OCI-LY1 (cell line): Measurements from ENCODE around the gene PWP1.

Source experiments
- H2AFZ ChIP-seq: fragments of 200-600 bp; sonication (generic), shearing (Covaris generic); 2 replicates; pipeline ENCODE4 v1.6.0; 2014; ENCODE audit warnings: antibody characterized with exemption, mild to moderate bottlenecking, low read length
- H3F3A ChIP-seq: fragments of 200-600 bp; sonication (generic), shearing (Covaris generic); 2 replicates; pipeline ENCODE4 v1.6.0; 2014; ENCODE audit warnings: mild to moderate bottlenecking, antibody characterized with exemption, low read length, moderate library complexity; ENCODE audit not compliant: insufficient read depth
- H3K27ac ChIP-seq: fragments of 200-600 bp; sonication (generic); 2 replicates; pipeline ENCODE4 v1.5.1; 2014; ENCODE audit warnings: low read length, mixed run types, mild to moderate bottlenecking, low read depth; ENCODE audit not compliant: poor library complexity, severe bottlenecking
- H3K27me3 ChIP-seq: fragments of 200-600 bp; sonication (generic); 2 replicates; pipeline ENCODE4 v1.6.0; 2014; ENCODE audit warnings: antibody characterized with exemption, mild to moderate bottlenecking, low read length, moderate library complexity; ENCODE audit not compliant: insufficient read depth
- H3K36me3 ChIP-seq: fragments of 200-600 bp; sonication (generic); 2 replicates; pipeline ENCODE4 v1.6.1; 2014; ENCODE audit warnings: mild to moderate bottlenecking, antibody characterized with exemption, low read length, moderate library complexity, mixed read lengths; ENCODE audit not compliant: insufficient read depth
- H3K4me1 ChIP-seq: fragments of 200-600 bp; sonication (generic); 2 replicates; pipeline ENCODE4 v1.5.1; 2014; ENCODE audit warnings: mild to moderate bottlenecking, low read length, moderate library complexity; ENCODE audit not compliant: insufficient read depth, severe bottlenecking
- H3K4me2 ChIP-seq: fragments of 200-600 bp; sonication (generic), shearing (Covaris generic); 2 replicates; pipeline ENCODE4 v1.6.1; 2014; ENCODE audit warnings: low read length
- H3K4me3 ChIP-seq: fragments of 200-600 bp; sonication (generic); 2 replicates; pipeline ENCODE4 v1.5.1; 2014; ENCODE audit warnings: low read length, low read depth, mild to moderate bottlenecking, mixed read lengths; ENCODE audit not compliant: poor library complexity, severe bottlenecking
- H3K79me2 ChIP-seq: fragments of 200-600 bp; shearing (Covaris generic); 2 replicates; pipeline ENCODE4 v1.6.1; 2016; ENCODE audit warnings: mixed run types, low read length, mixed read lengths; ENCODE audit not compliant: insufficient read depth
- H3K9ac ChIP-seq: fragments of 200-600 bp; sonication (generic), shearing (Covaris generic); 2 replicates; pipeline ENCODE4 v1.6.1; 2014; ENCODE audit warnings: mild to moderate bottlenecking, low read length, mixed read lengths
- H3K9me2 ChIP-seq: fragments of 200-600 bp; sonication (generic), shearing (Covaris generic); 2 replicates; pipeline ENCODE4 v1.6.1; 2014; ENCODE audit warnings: low read depth, mild to moderate bottlenecking, low read length, mixed read lengths
- H3K9me3 ChIP-seq: fragments of 200-600 bp; shearing (Covaris generic); 2 replicates; pipeline ENCODE4 v1.6.1; 2014; ENCODE audit warnings: low read length, mixed read lengths
- H4K20me1 ChIP-seq: fragments of 200-600 bp; sonication (generic), shearing (Covaris generic); 2 replicates; pipeline ENCODE4 v1.6.0; 2016; ENCODE audit warnings: mild to moderate bottlenecking, low read length; ENCODE audit not compliant: insufficient read depth
- EZH2 ChIP-seq: fragments of 200-600 bp; sonication (generic), shearing (Covaris generic); IDR thresholded peaks from 2 replicates; pipeline ENCODE4 v1.8.0; 2017; ENCODE audit warnings: borderline replicate concordance, mixed run types, mild to moderate bottlenecking, antibody characterized with exemption, low read length, moderate library complexity, mixed read lengths
- TF ChIP-seq, protein P1 (sequence below): fragments of 200-600 bp; sonication (generic), shearing (Covaris generic); IDR thresholded peaks from 2 replicates; pipeline ENCODE4 v1.5.1; 2017; ENCODE audit warnings: mild to moderate bottlenecking, antibody characterized with exemption, low read length, moderate library complexity, mixed read lengths

The PWP1 gene

DNA sequence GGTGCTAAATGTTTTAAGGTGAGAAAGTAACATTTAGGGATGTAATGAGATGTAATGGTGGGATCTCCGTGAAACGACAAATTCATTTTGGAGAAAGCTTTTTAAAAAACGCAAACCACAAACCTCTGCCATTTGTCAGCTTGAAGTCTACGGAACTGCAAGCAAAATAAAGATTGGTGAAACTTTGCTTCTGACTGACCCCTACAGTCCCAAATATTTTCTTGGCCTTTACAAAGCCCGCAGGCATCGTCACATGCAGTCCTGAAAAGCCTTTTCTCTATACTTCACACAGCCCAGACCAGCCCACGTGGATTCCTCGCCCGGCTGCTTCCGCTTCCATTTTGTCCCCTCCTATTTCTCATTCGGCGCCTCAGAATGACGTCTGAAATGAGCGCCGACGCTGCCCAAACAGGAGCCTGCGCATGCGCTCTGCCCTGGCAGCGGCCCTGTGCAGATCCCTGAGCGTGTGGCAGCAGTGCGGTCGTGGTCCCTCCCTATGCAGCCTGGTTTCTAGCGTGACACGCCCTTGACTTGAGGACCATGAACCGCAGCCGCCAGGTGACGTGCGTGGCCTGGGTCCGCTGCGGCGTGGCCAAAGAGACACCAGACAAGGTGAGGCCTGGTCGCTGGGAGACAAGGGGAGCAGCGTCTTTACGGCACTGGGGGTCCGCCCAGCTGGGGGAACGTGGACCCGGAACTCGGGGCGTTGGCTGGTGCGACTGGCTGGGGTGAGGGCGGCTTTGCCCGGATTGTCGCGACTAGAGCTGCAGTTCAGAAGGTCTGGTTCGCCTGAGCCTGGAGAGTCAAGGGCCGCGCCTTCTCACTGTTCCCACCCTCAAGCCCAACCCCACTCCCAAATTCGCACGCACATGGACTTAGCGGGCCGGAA, at the start of gene PWP1:
TSS of gene PWP1 (plus strand) at position 440 of the 889 bp plus-strand sequence. CDS start at position 541, 101 bp downstream.
- Histone ChIP-seq H3K9ac (peak within 1 kb of the TSS; percentile 68), H3K4me2 (peak within 1 kb of the TSS; percentile 91), H3K4me1 (peaks cover 17% of the 10 kb centered on the region), H3K36me3 (peaks cover 18% of the 10 kb centered on the region), H3K27me3 (no peaks in the 10 kb centered on the region), H3K27ac (peak within 1 kb of the TSS; percentile 39), H3K9me2 (no peaks in the 10 kb centered on the region), H4K20me1 (no peaks in the 10 kb centered on the region), H3K9me3 (no peaks in the 10 kb centered on the region), H2AFZ (peak within 1 kb of the TSS; percentile 79; the same call in 1 of the 2 replicates), H3K79me2 (peaks cover 5% of the 10 kb centered on the region), H3F3A (no peaks in the 10 kb centered on the region), H3K4me3 (peak within 1 kb of the TSS; percentile 86)
- TF ChIP-seq, protein P1, sequence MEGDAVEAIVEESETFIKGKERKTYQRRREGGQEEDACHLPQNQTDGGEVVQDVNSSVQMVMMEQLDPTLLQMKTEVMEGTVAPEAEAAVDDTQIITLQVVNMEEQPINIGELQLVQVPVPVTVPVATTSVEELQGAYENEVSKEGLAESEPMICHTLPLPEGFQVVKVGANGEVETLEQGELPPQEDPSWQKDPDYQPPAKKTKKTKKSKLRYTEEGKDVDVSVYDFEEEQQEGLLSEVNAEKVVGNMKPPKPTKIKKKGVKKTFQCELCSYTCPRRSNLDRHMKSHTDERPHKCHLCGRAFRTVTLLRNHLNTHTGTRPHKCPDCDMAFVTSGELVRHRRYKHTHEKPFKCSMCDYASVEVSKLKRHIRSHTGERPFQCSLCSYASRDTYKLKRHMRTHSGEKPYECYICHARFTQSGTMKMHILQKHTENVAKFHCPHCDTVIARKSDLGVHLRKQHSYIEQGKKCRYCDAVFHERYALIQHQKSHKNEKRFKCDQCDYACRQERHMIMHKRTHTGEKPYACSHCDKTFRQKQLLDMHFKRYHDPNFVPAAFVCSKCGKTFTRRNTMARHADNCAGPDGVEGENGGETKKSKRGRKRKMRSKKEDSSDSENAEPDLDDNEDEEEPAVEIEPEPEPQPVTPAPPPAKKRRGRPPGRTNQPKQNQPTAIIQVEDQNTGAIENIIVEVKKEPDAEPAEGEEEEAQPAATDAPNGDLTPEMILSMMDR: no peak
- no peak for TF ChIP-seq EZH2

DNA sequence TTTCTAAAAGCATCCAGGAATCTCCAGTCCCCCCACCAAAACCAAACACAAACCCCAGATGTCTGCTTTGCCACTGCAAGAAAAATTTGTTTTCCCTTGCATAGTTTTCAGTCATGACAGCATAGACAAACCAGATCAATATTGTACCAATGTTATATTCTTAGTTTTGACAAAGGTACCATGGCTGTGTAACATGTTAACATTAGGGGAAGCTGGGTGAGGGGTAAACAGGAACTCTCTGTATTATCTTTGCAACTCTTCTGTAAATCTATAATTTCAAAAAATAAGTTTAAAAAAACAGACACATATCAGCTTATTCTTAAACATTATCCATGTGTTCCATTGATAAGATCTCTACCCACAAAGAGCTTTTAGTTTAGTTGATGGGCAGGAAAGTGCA, 44.4 kb upstream of the PWP1 start:
- no peak overlapping the region for H3K4me2 ChIP-seq
- H3K27me3 ChIP-seq: no peaks in the 10 kb centered on the region
- no peaks in the 10 kb centered on the region for H3K9me2 ChIP-seq
- H4K20me1 ChIP-seq: no peaks in the 10 kb centered on the region
- TF ChIP-seq, protein P1: no peak
- TF ChIP-seq EZH2: no peak
- H3K4me1 ChIP-seq: no peaks in the 10 kb centered on the region
- no peaks in the 10 kb centered on the region for H3F3A ChIP-seq
- H3K9ac ChIP-seq: no peak overlapping the region
- no peak overlapping the region for H3K4me3 ChIP-seq
- H3K36me3 ChIP-seq: no peaks in the 10 kb centered on the region
- H3K79me2 ChIP-seq: no peaks in the 10 kb centered on the region
- H3K9me3 ChIP-seq: no peaks in the 10 kb centered on the region
- H2AFZ ChIP-seq: no peak overlapping the region
- H3K27ac ChIP-seq: no peak overlapping the region

DNA sequence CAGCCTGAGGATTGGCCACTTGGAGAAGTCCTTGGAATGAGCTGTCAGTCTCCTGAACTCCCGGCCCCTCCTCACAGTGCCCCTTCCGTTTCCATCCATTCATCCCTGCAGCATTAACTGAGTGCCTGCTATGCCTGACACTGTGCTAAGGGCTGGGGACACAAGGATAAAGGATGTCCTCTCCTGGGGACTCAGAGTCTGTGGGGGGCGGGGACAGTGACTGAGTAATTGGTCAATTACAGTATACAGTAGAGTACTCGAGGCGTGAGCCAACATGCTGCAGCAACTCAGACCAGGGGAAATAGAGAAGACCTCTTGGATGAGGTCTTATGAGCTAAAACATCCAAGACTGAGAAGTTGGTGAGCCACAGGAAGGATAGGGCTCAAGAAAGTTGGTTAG, 43.4 kb upstream of the PWP1 start:
- H3K4me2 ChIP-seq: no peak overlapping the region
- no peaks in the 10 kb centered on the region for H4K20me1 ChIP-seq
- H3F3A ChIP-seq: no peaks in the 10 kb centered on the region
- no peak overlapping the region for H3K27ac ChIP-seq
- H3K79me2 ChIP-seq: no peaks in the 10 kb centered on the region
- TF ChIP-seq, protein P1: no peak
- TF ChIP-seq EZH2: no peak
- no peak overlapping the region for H3K9ac ChIP-seq
- no peak overlapping the region for H3K4me3 ChIP-seq
- no peaks in the 10 kb centered on the region for H3K9me2 ChIP-seq
- H3K36me3 ChIP-seq: no peaks in the 10 kb centered on the region
- no peak overlapping the region for H2AFZ ChIP-seq
- H3K9me3 ChIP-seq: no peaks in the 10 kb centered on the region
- no peaks in the 10 kb centered on the region for H3K27me3 ChIP-seq
- H3K4me1 ChIP-seq: no peaks in the 10 kb centered on the region
